HepG2 (cell line): ENCODE results near the gene MFSD2A. TPM values are rescaled to one million over a fixed set of nuclear protein-coding genes. Genes with fewer than 3 reads are reported as not detected.

Experiments
- ATAC-seq: fragments of 200-7000 bp; cut with Tn5 transposase; 3 replicates; pipeline ENCODE4 v1.9.1; 2020; ENCODE audit warnings: mild to moderate bottlenecking, moderate library complexity
- BruUV-seq: library from RNA; stranded (reverse); fragments of 400-500 nt; replicated peaks from 2 replicates; lab custom pipeline; 2021; lab: Mats Ljungman, UMichigan
- CTCF ChIA-PET: fragments of 300-600 bp; formaldehyde crosslinking; extraction: SDS; loops from one replicate; lab custom pipeline; 2021; ENCODE audit warnings: low total read pairs, inconsistent platforms, low intra/inter-chr PET ratio; lab: Yijun Ruan, JAX
- POLR2A ChIA-PET: fragments of 350-600 bp; sonication (Branson Sonifier 250); formaldehyde crosslinking; loops from one replicate; lab custom pipeline; 2020; ENCODE audit warnings: antibody characterized with exemption, inconsistent platforms; lab: Yijun Ruan, JAX
- DNase-seq: peaks from one replicate; pipeline ENCODE4 v3.0.0-alpha.2; 2015; ENCODE audit warnings: low spot score
- FAIRE-seq: peaks from 3 replicates; lab custom pipeline; 2011; peaks lifted over from hg19 to GRCh38; lab: Jason Lieb, UNC
- H2AFZ ChIP-seq: one replicate; pipeline ENCODE4 v1.6.1; 2011; ENCODE audit warnings: low read length, inconsistent platforms
- H3K27ac ChIP-seq: fragments of 300-600 bp; 3 replicates; pipeline ENCODE4 v1.8.0; 2011; ENCODE audit warnings: mixed run types, mild to moderate bottlenecking, mixed read lengths, low read length, inconsistent platforms; ENCODE audit not compliant: insufficient read depth; ENCODE audit errors: extremely low read length
- H3K27me3 ChIP-seq, 2 experiments: fragments of 200-600 bp in 1 of 2; 2 replicates in 1 of 2; 3 replicates in 1 of 2; pipeline versions ENCODE4 v1.6.0 to v1.8.0; 2011; ENCODE audit warnings: low read length in 2 of 2, mild to moderate bottlenecking in 2 of 2, moderate library complexity in 2 of 2, inconsistent platforms in 1 of 2; ENCODE audit not compliant: insufficient read depth in 2 of 2, control insufficient read depth in 1 of 2
- H3K36me3 ChIP-seq, 2 experiments: fragments of 200-600 bp in 1 of 2; replicated peaks in 1 of 2; 2 replicates in 1 of 2; 3 replicates in 1 of 2; pipeline versions ENCODE4 v1.5.1 to v1.8.0; 2011; ENCODE audit warnings: low read length in 2 of 2, inconsistent platforms in 1 of 2; ENCODE audit not compliant: insufficient read depth in 2 of 2, control insufficient read depth in 1 of 2
- H3K4me1 ChIP-seq: 2 replicates; pipeline ENCODE4 v1.5.1; 2012; ENCODE audit warnings: low read length, inconsistent platforms; ENCODE audit not compliant: insufficient read depth
- H3K4me2 ChIP-seq: 2 replicates; pipeline ENCODE4 v1.6.0; 2011; ENCODE audit warnings: low read depth, low read length, inconsistent platforms
- H3K4me3 ChIP-seq, 3 experiments: fragments of 200-600 bp in 1 of 3; sonication (generic), shearing (Covaris generic) in 1 of 3; replicated peaks in 1 of 3; 2 replicates each; pipeline ENCODE4 v1.5.1; 2011 to 2016; ENCODE audit warnings: low read length in 3 of 3, inconsistent platforms in 2 of 3, low read depth in 2 of 3, mild to moderate bottlenecking in 2 of 3, control low read depth in 1 of 3, mixed read lengths in 1 of 3; ENCODE audit not compliant: insufficient read depth in 1 of 3
- H3K79me2 ChIP-seq: one replicate; pipeline ENCODE4 v1.6.1; 2011; ENCODE audit warnings: low read length, inconsistent platforms; ENCODE audit not compliant: insufficient read depth
- H3K9ac ChIP-seq: 2 replicates; pipeline ENCODE4 v1.6.0; 2011; ENCODE audit warnings: mild to moderate bottlenecking, low read depth, low read length, inconsistent platforms; ENCODE audit not compliant: insufficient read depth
- H3K9me3 ChIP-seq: 2 replicates; pipeline ENCODE4 v1.5.1; 2012; ENCODE audit warnings: mild to moderate bottlenecking, low read length
- H4K20me1 ChIP-seq: 2 replicates; pipeline ENCODE4 v1.6.0; 2011; ENCODE audit warnings: inconsistent platforms, mild to moderate bottlenecking, low read length, moderate library complexity; ENCODE audit not compliant: insufficient read depth
- ASH2L ChIP-seq: fragments of 300-600, 200-600 bp; sonication (generic); IDR thresholded peaks from 2 replicates; pipeline ENCODE4 v1.7.0; 2017; ENCODE audit warnings: low read depth, mild to moderate bottlenecking, moderate library complexity, mixed read lengths, low read length; ENCODE audit not compliant: insufficient read length
- BCLAF1 ChIP-seq: fragments of 450-650 bp; IDR thresholded peaks from 2 replicates; pipeline ENCODE4 v1.6.1; 2017; ENCODE audit warnings: mild to moderate bottlenecking
- BRCA1 ChIP-seq: sonication (generic); formaldehyde crosslinking; IDR thresholded peaks from 2 replicates; pipeline ENCODE4 v1.4.0; 2020; ENCODE audit warnings: missing genetic modification reagents
- CSRNP1 ChIP-seq: sonication (generic); formaldehyde crosslinking; IDR thresholded peaks from 2 replicates; pipeline ENCODE4 v1.8.1; 2023; ENCODE audit warnings: mild to moderate bottlenecking, missing genetic modification reagents
- DDIT3 ChIP-seq: sonication (generic); formaldehyde crosslinking; IDR thresholded peaks from 2 replicates; pipeline ENCODE4 v1.4.0; 2020; ENCODE audit warnings: mild to moderate bottlenecking, missing genetic modification reagents
- HDAC6 ChIP-seq: fragments of 200-600 bp; sonication (generic); IDR thresholded peaks from 2 replicates; pipeline ENCODE4 v1.7.0; 2017; ENCODE audit warnings: mild to moderate bottlenecking, antibody characterized with exemption, low read length, low read depth
- NFATC3 ChIP-seq: sonication (generic); formaldehyde crosslinking; IDR thresholded peaks from 2 replicates; pipeline ENCODE4 v1.5.1; 2020; ENCODE audit warnings: mild to moderate bottlenecking, missing genetic modification reagents
- TEF ChIP-seq: sonication (generic); formaldehyde crosslinking; IDR thresholded peaks from 2 replicates; pipeline ENCODE4 v1.5.0; 2020; ENCODE audit warnings: missing genetic modification reagents
- ZNF724P ChIP-seq: sonication (generic); formaldehyde crosslinking; IDR thresholded peaks from 2 replicates; pipeline ENCODE4 v1.8.0; 2022; ENCODE audit warnings: missing genetic modification reagents, borderline replicate concordance
- ZNF749 ChIP-seq: sonication (generic); formaldehyde crosslinking; IDR thresholded peaks from 2 replicates; pipeline ENCODE4 v1.8.0; 2022; ENCODE audit warnings: mild to moderate bottlenecking, missing genetic modification reagents, moderate library complexity, borderline replicate concordance
- WGBS: methylation state at CpG from one replicate; pipeline ENCODE4 v1.1.6; 2017; ENCODE audit warnings: low lambda C conversion rate; 5-methylcytosine and 5-hydroxymethylcytosine counted together
- in situ Hi-C: cut with HindIII; loops from 2 replicates; pipeline ENCODE4 v1.10.0; 2017; ENCODE audit warnings: low pct_unique_long_range_greater_than_20kb; ENCODE audit not compliant: extremely low pct_ligation_motif_present
- intact Hi-C: fragments of 100-400 bp; cut with micrococcal nuclease; formaldehyde crosslinking; loops from one replicate; pipeline ENCODE4 v1.10.0; 2022; ENCODE audit not compliant: unreplicated experiment
- polyA plus RNA-seq, 8 experiments: library from polyadenylated mRNA; depleted of rRNA in 3 of 8; stranded (reverse) in 7 of 8; unstranded in 1 of 8; fragments of >200 nt; fragmentation: Illumina TruSeq in 4 of 8; extraction: Trizol in 4 of 8; gene quantifications; 2 replicates each; pipeline versions ENCODE4 v1.2.1 to v1.2.3, GENCODE V29; 2011 to 2016; ENCODE audit warnings: low read depth in 4 of 8, missing spikeins in 1 of 8, mixed read lengths in 1 of 8; ENCODE audit not compliant: insufficient read depth in 1 of 8
- total RNA-seq, 5 experiments: library from RNA; depleted of rRNA; stranded (reverse); fragments of >200 nt; fragmentation: Illumina TruSeq; extraction: Trizol; gene quantifications; 2 replicates each; pipeline ENCODE4 v1.2.3, GENCODE V29; 2016; ENCODE audit warnings: low read depth in 1 of 5

MFSD2A gene
- total and polyA plus RNA-seq, 2 of the 13 experiments (the other 11 are each of a cell fraction or from before 2014, with no cell fraction given): 0.08 TPM; not detected in 1

GRCh38 chr1:39943471-39944290 is 11.3 kb upstream of the MFSD2A start:
- BruUV-seq: no TSS peak
- H3K4me3 ChIP-seq: no peak overlapping the region
- CTCF ChIA-PET: no interaction called here
- no peaks in the 10 kb centered on the region for H3K4me1 ChIP-seq
- ATAC-seq: no peak
- no peak for DNase-seq
- peak overlapping the region; percentile 23 for H2AFZ ChIP-seq
- no peaks in the 10 kb centered on the region for H3K36me3 ChIP-seq
- POLR2A ChIA-PET: no interaction called here
- no peak for FAIRE-seq
- no peak for TF ChIP-seq BRCA1 (CRISPR knock-in tag)
- TF ChIP-seq DDIT3 (CRISPR knock-in tag): no peak
- TF ChIP-seq TEF: no peak
- no peak for TF ChIP-seq ASH2L
- TF ChIP-seq, all 625 proteins: peak for 0
- intact Hi-C loops: no loop called here
- H3K79me2 ChIP-seq: no peaks in the 10 kb centered on the region
- peaks cover 0 to 11% of the 10 kb centered on the region in 2 experiments; a peak in 2 of 5 replicates for H3K27me3 ChIP-seq
- H3K9ac ChIP-seq: no peak overlapping the region
- no peak overlapping the region for H3K4me2 ChIP-seq
- no peaks in the 10 kb centered on the region for H3K9me3 ChIP-seq
- H3K27ac ChIP-seq: no peak overlapping the region
- no peaks in the 10 kb centered on the region for H4K20me1 ChIP-seq
- 53% methylated on average over 14 of the region's 14 CpGs for WGBS
- in situ Hi-C loops: no loop called here

GRCh38 chr1:39944410-39945112 is 10.4 kb upstream of the MFSD2A start:
- Histone ChIP-seq H3K79me2 (no peaks in the 10 kb centered on the region), H2AFZ (no peak overlapping the region), H3K9me3 (no peaks in the 10 kb centered on the region), H3K4me3 (no peak overlapping the region), H3K27ac (no peak overlapping the region), H3K4me1 (no peaks in the 10 kb centered on the region), H3K9ac (no peak overlapping the region), H3K36me3 (no peaks in the 10 kb centered on the region), H3K4me2 (no peak overlapping the region), H4K20me1 (no peaks in the 10 kb centered on the region), H3K27me3 (peaks cover 0 to 11% of the 10 kb centered on the region in 2 experiments; a peak in 2 of 5 replicates)
- ChIA-PET CTCF (no interaction called here), POLR2A (no interaction called here)
- in situ Hi-C loops (no loop called here), intact Hi-C loops (no loop called here)
- ATAC-seq (no peak), FAIRE-seq (no peak), DNase-seq (no peak)
- BruUV-seq: no TSS peak
- WGBS: 20% methylated on average over 8 of the region's 8 CpGs
- TF ChIP-seq ZNF749 (CRISPR knock-in tag): no peak
- no peak for TF ChIP-seq ZNF724P (CRISPR knock-in tag)
- no peak for TF ChIP-seq BCLAF1
- TF ChIP-seq NFATC3: no peak
- TF ChIP-seq HDAC6: no peak
- no peak for TF ChIP-seq CSRNP1
